AG09309 (cell line): ENCODE measurements around the gene COX7A1.
A peak's percentile ranks its signal among the peaks of the same experiment; 100 is the strongest.

Experiments used
- DNase-seq: peaks from one replicate; pipeline ENCODE4 v3.0.0-alpha.2; 2010; ENCODE audit warnings: low read depth
- H3K4me3 ChIP-seq: 2 replicates; pipeline ENCODE4 v1.5.1; 2011; ENCODE audit warnings: mild to moderate bottlenecking, low read depth, low read length, moderate library complexity; ENCODE audit not compliant: control insufficient read depth
- CTCF ChIP-seq: IDR thresholded peaks from 2 replicates; pipeline ENCODE4 v1.5.1; 2011; ENCODE audit warnings: mild to moderate bottlenecking, low read depth, low read length, inconsistent platforms; ENCODE audit not compliant: insufficient read depth, control insufficient read depth; ENCODE audit errors: missing control alignments

Gene COX7A1

DNA sequence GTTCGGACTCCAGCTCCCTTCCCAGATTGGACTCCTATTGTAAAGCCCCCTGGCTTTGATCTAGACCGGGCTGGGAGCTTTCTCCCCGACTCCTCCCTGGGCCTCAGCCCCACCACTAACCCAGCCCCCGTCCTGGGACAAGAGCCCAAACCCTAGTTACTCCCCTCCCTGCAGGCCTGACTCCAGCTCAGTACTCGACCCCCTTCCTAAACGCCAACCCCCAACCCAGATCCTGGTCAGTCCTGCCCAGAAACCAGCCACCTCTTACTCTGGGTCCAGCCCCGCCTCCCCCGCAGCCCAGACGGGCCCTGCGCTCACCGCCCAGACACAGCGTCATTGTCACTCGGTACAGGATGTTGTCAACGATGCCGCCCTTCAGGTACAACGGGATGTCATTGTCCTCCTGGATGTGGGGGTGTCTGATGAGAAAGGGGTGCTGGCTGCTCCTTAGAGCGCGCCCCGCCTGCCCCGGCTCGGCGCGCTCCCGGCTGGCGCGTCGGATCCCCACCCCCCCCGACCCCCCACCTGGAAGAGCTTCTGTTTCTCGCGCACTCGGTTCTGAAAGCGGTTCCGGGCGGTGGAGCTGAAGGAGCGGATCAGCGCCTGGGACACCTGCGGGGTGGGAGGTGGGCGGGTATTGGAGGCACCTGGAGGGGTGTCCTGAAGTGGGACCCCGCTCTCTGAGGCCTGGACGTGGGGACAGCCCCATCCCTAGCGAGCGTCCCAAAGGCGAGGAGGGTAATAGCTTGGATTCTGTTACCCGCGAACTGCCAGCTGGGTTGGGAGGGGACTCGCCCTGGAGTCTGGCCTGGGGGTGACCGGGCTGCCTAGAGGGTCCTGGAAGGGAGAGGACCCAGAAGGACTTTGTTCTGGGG is 866 bp downstream of the COX7A1 start:
- no peak for DNase-seq
- TF ChIP-seq CTCF: no peak
- H3K4me3 ChIP-seq: peak overlapping the region; percentile 51

- no peak for DNase-seq
- no peak overlapping the region for H3K4me3 ChIP-seq
- no peak for TF ChIP-seq CTCF
Observed at GRCh38 chr19:36150586-36150985, 1.7 kb downstream of the COX7A1 start.

- H3K4me3 ChIP-seq: no peak overlapping the region
- no peak for DNase-seq
- no peak for TF ChIP-seq CTCF
Observed at GRCh38 chr19:36149673-36150406, 2.4 kb downstream of the COX7A1 start.

DNA sequence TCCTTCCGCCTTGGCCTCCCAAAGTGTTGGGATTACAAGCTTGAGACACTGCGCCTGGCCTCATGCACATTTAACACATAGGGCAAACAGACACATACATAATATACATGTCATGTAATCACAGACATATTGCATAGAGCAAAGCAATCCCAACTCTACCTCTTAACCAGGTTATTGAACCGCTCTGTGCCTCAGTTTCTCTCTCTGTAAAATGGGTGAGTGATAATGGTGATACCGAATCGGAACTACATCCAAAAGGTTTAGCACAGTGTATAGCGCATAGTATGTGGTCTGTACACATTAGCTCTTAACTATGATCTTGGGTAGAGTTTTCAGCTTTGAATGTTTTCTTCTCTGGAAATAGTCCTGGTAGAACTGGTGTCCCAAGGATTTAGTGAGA is 7.6 kb downstream of the COX7A1 start:
- TF ChIP-seq CTCF: no peak
- DNase-seq: no peak
- no peak overlapping the region for H3K4me3 ChIP-seq

- DNase-seq: no peak
Observed at GRCh38 chr19:36142496-36142895, 9.8 kb downstream of the COX7A1 start.

GRCh38 chr19:36142046-36142445 is 10.2 kb downstream of the COX7A1 start:
- H3K4me3 ChIP-seq: no peak overlapping the region
- DNase-seq: no peak
- TF ChIP-seq CTCF: no peak

More at GRCh38 chr19:36142496-36142895, 9.8 kb downstream of the COX7A1 start:
- no peak overlapping the region for H3K4me3 ChIP-seq
- no peak for TF ChIP-seq CTCF
